Fibroblast of the aortic adventitia (primary cell): ENCODE results near the gene USHBP1. TPM values are rescaled to one million over a fixed set of nuclear protein-coding genes. Genes with fewer than 3 reads are reported as not detected.
A peak's percentile ranks its signal among the peaks of the same experiment; 100 is the strongest.

Source experiments
- DNase-seq: peaks from one replicate; pipeline ENCODE4 v3.0.0-alpha.2; 2010; ENCODE audit warnings: low read depth
- H3K4me3 ChIP-seq: 2 replicates; pipeline ENCODE4 v1.5.1; 2011; ENCODE audit warnings: low read depth, mild to moderate bottlenecking, control low read depth, low read length, moderate library complexity
- CTCF ChIP-seq: IDR thresholded peaks from 2 replicates; pipeline ENCODE4 v1.5.1; 2011; ENCODE audit warnings: mild to moderate bottlenecking, low read length, control low read depth, inconsistent platforms; ENCODE audit not compliant: insufficient read depth
- total RNA-seq: library from RNA; depleted of rRNA; stranded (reverse); fragments of >200 nt; gene quantifications from 2 replicates; pipeline ENCODE4 v1.2.3, GENCODE V29; 2012; ENCODE audit warnings: low replicate concordance

Gene USHBP1
- total RNA-seq, 1 donor: not detected

- no peak for DNase-seq
- no peak for TF ChIP-seq CTCF
- no peak overlapping the region for H3K4me3 ChIP-seq
Observed at GRCh38 chr19:17294051-17294891, 29.7 kb upstream of the USHBP1 start.

- no peak for DNase-seq
- no peak overlapping the region for H3K4me3 ChIP-seq
- no peak for TF ChIP-seq CTCF
Observed at GRCh38 chr19:17293605-17294004, 29.1 kb upstream of the USHBP1 start.

- H3K4me3 ChIP-seq: peak overlapping the region; percentile 67
- TF ChIP-seq CTCF: peak; percentile 90
- DNase-seq: peak; percentile 89
Observed at GRCh38 chr19:17292301-17293074, 27.9 kb upstream of the USHBP1 start.

- TF ChIP-seq CTCF: no peak
- peak; percentile 91 for DNase-seq
- no peak overlapping the region for H3K4me3 ChIP-seq
Observed at GRCh38 chr19:17289489-17289888, 24.9 kb upstream of the USHBP1 start.

- no peak overlapping the region for H3K4me3 ChIP-seq
- TF ChIP-seq CTCF: no peak
- DNase-seq: no peak
Observed at GRCh38 chr19:17286752-17287151, 22.2 kb upstream of the USHBP1 start.

- DNase-seq: no peak
- no peak overlapping the region for H3K4me3 ChIP-seq
- no peak for TF ChIP-seq CTCF
Observed at GRCh38 chr19:17286263-17286662, 21.7 kb upstream of the USHBP1 start.
